ENCODE data around the gene UBAP2.

The UBAP2 gene

GRCh38 chr9:33878691-33879366, 169.9 kb downstream of the UBAP2 start:
- DNase-seq (ENCODE audit: low read depth): no peak

- no peak for DNase-seq (ENCODE audit: low read depth)
These were observed 170.8 kb downstream of the UBAP2 start for GRCh38 chr9:33877727-33878489.

Measured in stimulated activated CD8-positive, alpha-beta memory T cell treated with anti-CD3 and anti-CD28 coated beads, Interleukin-12 subunit alpha, Interleukin-12 subunit beta, amount 100 ng/mL, for 1 hour (primary cell).